T-helper 2 cell treated with Interferon-gamma antibody and Interleukin-4, amounts not matched to agents 5 μg/mL and 100 μg/mL, for 36 hours (primary cell): Measurements from ENCODE around the gene POTEI.
"Not testable (repeated sequence)": the region's sequence is repeated elsewhere in the genome, so short reads cannot be mapped to it uniquely, and the experiment has no call there.

Experiments used
- DNase-seq: peaks from one replicate; pipeline ENCODE4 v3.0.0; 2021; ENCODE audit warnings: low spot score
- H3K27ac Mint-ChIP-seq: one replicate; pipeline ENCODE4 v1.8.0; 2021; ENCODE audit warnings: mild to moderate bottlenecking, mixed read lengths
- H3K27me3 Mint-ChIP-seq: one replicate; pipeline ENCODE4 v1.8.0; 2021; ENCODE audit warnings: low read depth, mixed read lengths
- H3K36me3 Mint-ChIP-seq: one replicate; pipeline ENCODE4 v1.8.0; 2021; ENCODE audit warnings: low read depth, mixed read lengths
- H3K4me1 Mint-ChIP-seq: one replicate; pipeline ENCODE4 v1.8.0; 2021; ENCODE audit warnings: low read depth, mixed read lengths
- H3K4me3 Mint-ChIP-seq: one replicate; pipeline ENCODE4 v1.8.0; 2022; ENCODE audit warnings: mild to moderate bottlenecking, moderate library complexity, mixed read lengths
- H3K9me3 Mint-ChIP-seq: one replicate; pipeline ENCODE4 v1.8.0; 2021; ENCODE audit warnings: mixed read lengths

The POTEI gene

GRCh38 chr2:130522390-130522789, 13.3 kb upstream of the POTEI start:
- DNase-seq, H3K9me3 Mint-ChIP-seq, H3K4me3 Mint-ChIP-seq, H3K27ac Mint-ChIP-seq, H3K36me3 Mint-ChIP-seq, H3K27me3 Mint-ChIP-seq, H3K4me1 Mint-ChIP-seq: not testable (repeated sequence)

- H3K27me3 Mint-ChIP-seq, H3K36me3 Mint-ChIP-seq, H3K27ac Mint-ChIP-seq, H3K4me1 Mint-ChIP-seq, DNase-seq, H3K4me3 Mint-ChIP-seq, H3K9me3 Mint-ChIP-seq: not testable (repeated sequence)
Observed at GRCh38 chr2:130520992-130521391, 11.9 kb upstream of the POTEI start, which contains the start of gene CFC1B. CFC1B (plus strand) TSS chr2:130521222; CDS start chr2:130521485, 263 bp downstream.

DNA sequence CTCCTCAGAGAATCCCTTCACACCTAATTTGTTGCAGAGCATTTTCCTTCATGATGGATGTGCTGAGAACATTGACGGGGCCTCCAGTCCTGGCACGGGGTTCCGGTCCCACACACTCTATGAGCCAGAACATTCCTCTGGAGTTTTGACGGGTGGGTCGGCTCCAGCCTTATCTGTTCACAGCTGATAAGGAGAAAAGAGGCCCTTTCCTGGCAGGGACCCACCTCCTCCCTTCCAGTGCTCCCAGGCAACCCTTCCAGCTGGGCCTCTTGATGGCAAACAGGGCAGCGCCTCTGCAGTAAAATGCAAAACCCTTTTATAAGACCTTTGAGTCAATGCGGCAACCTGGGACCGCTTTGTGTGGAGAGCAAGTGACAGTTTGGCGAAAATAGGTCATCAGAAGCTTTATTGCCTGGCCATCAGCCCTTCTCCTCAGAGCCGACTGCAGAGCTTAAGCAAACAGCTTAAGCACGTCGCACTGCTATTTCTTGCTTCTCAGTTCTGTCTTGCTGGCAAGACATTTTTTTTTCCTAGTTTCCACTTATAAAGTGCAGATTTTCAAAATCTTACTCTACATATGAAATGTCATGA, 9.5 kb upstream of the POTEI start:
- H3K9me3 Mint-ChIP-seq, DNase-seq, H3K27me3 Mint-ChIP-seq, H3K36me3 Mint-ChIP-seq, H3K4me1 Mint-ChIP-seq, H3K4me3 Mint-ChIP-seq, H3K27ac Mint-ChIP-seq: not testable (repeated sequence)

GRCh38 chr2:130511747-130512451, 2.8 kb upstream of the POTEI start:
- H3K4me3 Mint-ChIP-seq, H3K9me3 Mint-ChIP-seq, H3K27me3 Mint-ChIP-seq, DNase-seq, H3K4me1 Mint-ChIP-seq, H3K27ac Mint-ChIP-seq, H3K36me3 Mint-ChIP-seq: not testable (repeated sequence)

- H3K4me3 Mint-ChIP-seq, DNase-seq, H3K36me3 Mint-ChIP-seq, H3K9me3 Mint-ChIP-seq, H3K4me1 Mint-ChIP-seq, H3K27me3 Mint-ChIP-seq, H3K27ac Mint-ChIP-seq: not testable (repeated sequence)
Observed at GRCh38 chr2:130510807-130511746, 1.9 kb upstream of the POTEI start.

DNA sequence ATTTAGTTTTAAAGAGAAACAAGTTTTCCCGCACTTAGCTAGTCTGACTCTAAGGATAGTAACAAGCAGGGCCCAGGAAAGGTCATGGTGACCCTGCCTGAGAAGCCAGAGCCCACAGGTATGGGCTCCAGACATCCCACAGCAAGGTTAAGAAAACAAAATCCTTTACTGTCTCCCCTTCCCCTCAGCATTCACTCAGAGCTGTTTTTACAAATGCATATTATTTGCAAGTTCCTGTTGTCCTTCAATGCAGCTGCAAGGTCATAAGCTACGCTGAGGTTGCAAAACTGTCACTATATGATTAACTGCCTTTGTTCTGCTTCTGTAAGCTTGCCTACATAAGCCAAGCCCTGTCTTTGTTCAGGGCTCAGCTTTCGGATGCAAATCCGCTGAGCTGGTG, 18.1 kb downstream of the POTEI start:
- not testable (repeated sequence) for H3K4me3 Mint-ChIP-seq, H3K4me1 Mint-ChIP-seq, H3K27me3 Mint-ChIP-seq, DNase-seq, H3K27ac Mint-ChIP-seq, H3K9me3 Mint-ChIP-seq, H3K36me3 Mint-ChIP-seq

DNA sequence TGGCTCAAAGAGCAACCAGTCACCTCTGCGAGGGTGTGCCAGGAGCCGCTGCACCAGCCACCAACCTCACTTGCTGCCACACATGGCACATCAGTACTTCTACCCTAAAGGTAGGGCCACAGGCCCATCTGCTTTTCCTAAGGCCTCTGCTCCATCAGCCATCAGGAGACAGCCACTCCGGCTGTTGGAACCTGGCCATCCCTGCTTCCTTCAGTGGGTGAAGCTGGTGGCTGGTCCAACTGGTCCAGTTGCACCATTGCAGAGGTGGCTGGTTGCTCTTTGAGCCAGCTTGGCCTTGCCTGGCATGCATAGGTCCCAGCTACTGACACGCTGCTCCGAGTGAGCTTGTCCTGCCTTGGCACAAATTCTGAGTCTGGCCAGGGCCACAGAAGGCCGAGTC, 53.7 kb downstream of the POTEI start:
- H3K27ac Mint-ChIP-seq, H3K36me3 Mint-ChIP-seq, H3K4me1 Mint-ChIP-seq, DNase-seq, H3K4me3 Mint-ChIP-seq, H3K27me3 Mint-ChIP-seq, H3K9me3 Mint-ChIP-seq: not testable (repeated sequence)

DNA sequence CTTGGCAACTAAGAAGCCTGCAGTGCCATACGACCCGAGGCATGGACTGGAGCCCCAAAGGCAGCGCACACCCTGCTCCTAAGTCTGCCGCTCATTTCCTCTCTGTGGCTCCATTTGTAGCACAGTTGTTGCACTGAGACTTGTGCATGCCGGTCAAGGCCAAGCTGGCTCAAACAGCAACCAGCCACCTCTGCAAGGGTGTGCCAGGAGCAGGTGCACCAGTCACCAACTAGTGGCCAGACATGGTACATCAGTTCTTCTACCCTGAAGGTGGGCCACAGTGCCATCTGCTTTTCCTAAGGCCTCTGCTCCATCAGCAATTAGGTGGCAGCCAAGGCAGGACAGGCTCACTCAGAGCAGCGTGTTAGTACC, 54.4 kb downstream of the POTEI start:
- not testable (repeated sequence) for H3K9me3 Mint-ChIP-seq, H3K4me3 Mint-ChIP-seq, H3K4me1 Mint-ChIP-seq, H3K36me3 Mint-ChIP-seq, DNase-seq, H3K27ac Mint-ChIP-seq, H3K27me3 Mint-ChIP-seq

GRCh38 chr2:130453955-130454711, 55.0 kb downstream of the POTEI start:
- H3K4me3 Mint-ChIP-seq, H3K9me3 Mint-ChIP-seq, H3K27me3 Mint-ChIP-seq, H3K36me3 Mint-ChIP-seq, H3K4me1 Mint-ChIP-seq, H3K27ac Mint-ChIP-seq, DNase-seq: not testable (repeated sequence)

GRCh38 chr2:130452897-130453296, 56.2 kb downstream of the POTEI start:
- not testable (repeated sequence) for H3K4me3 Mint-ChIP-seq, DNase-seq, H3K36me3 Mint-ChIP-seq, H3K9me3 Mint-ChIP-seq, H3K4me1 Mint-ChIP-seq, H3K27me3 Mint-ChIP-seq, H3K27ac Mint-ChIP-seq

GRCh38 chr2:130451823-130452222, 57.3 kb downstream of the POTEI start:
- H3K36me3 Mint-ChIP-seq, H3K27ac Mint-ChIP-seq, H3K9me3 Mint-ChIP-seq, H3K4me3 Mint-ChIP-seq, H3K4me1 Mint-ChIP-seq, H3K27me3 Mint-ChIP-seq, DNase-seq: not testable (repeated sequence)

- H3K4me3 Mint-ChIP-seq, H3K36me3 Mint-ChIP-seq, H3K27ac Mint-ChIP-seq, H3K27me3 Mint-ChIP-seq, H3K4me1 Mint-ChIP-seq, H3K9me3 Mint-ChIP-seq, DNase-seq: not testable (repeated sequence)
Observed at GRCh38 chr2:130451278-130451677, 57.9 kb downstream of the POTEI start.

DNA sequence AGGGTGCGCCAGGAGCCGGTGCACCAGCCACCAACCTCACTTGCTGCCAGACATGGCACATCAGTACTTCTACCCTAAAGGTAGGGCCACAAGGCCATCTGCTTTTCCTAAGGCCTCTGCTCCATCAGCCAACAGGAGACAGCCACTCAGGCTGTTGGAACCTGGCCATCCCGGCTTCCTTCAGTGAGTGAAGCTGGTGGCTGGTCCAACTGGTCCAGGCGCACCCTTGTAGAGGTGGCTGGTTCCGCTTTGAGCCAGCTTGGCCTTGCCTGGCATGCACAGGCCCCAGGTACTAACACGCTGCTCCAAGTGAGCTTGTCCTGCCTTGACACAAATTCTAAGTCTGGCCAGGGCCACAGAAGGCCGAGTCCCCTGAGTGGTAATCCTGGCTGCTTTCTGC, 58.8 kb downstream of the POTEI start:
- not testable (repeated sequence) for H3K9me3 Mint-ChIP-seq, H3K4me1 Mint-ChIP-seq, H3K4me3 Mint-ChIP-seq, H3K27ac Mint-ChIP-seq, H3K27me3 Mint-ChIP-seq, DNase-seq, H3K36me3 Mint-ChIP-seq

GRCh38 chr2:130427631-130428030, 81.5 kb downstream of the POTEI start:
- not testable (repeated sequence) for H3K4me1 Mint-ChIP-seq, H3K36me3 Mint-ChIP-seq, H3K9me3 Mint-ChIP-seq, H3K27ac Mint-ChIP-seq
- peak; percentile 22 for DNase-seq
- Mint-ChIP-seq H3K4me3 (peak overlapping the region; percentile 61), H3K27me3 (peaks cover 18% of the 10 kb centered on the region)
